HG02642 (cell line): ENCODE data around the gene COL4A1.

Experiments used
- ATAC-seq: cut with Tn5 transposase; IDR thresholded peaks from one replicate; pipeline ENCODE4 v1.9.1; 2021; ENCODE audit warnings: mild to moderate bottlenecking; ENCODE audit not compliant: unreplicated experiment, poor library complexity

The COL4A1 gene

DNA sequence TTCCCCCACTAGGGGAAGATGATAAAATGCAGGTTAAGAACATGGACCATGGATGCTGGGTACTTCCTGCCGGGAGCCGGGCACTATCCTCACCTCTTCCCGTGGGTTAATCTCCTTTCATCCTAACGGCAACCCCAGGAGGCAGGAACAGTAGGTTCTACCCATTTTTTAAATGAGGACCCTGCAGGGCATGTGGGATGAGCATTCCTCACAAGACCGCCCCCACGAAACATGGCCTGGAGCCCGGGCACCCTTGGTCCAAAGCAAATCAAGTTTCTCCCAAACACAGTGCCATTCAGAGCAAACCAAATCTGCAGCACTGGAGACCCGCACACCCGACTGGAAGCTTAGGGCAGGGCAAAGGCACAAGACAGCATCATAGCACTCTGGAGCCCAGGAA lies 35.5 kb upstream of the COL4A1 start:
- no peak for ATAC-seq

DNA sequence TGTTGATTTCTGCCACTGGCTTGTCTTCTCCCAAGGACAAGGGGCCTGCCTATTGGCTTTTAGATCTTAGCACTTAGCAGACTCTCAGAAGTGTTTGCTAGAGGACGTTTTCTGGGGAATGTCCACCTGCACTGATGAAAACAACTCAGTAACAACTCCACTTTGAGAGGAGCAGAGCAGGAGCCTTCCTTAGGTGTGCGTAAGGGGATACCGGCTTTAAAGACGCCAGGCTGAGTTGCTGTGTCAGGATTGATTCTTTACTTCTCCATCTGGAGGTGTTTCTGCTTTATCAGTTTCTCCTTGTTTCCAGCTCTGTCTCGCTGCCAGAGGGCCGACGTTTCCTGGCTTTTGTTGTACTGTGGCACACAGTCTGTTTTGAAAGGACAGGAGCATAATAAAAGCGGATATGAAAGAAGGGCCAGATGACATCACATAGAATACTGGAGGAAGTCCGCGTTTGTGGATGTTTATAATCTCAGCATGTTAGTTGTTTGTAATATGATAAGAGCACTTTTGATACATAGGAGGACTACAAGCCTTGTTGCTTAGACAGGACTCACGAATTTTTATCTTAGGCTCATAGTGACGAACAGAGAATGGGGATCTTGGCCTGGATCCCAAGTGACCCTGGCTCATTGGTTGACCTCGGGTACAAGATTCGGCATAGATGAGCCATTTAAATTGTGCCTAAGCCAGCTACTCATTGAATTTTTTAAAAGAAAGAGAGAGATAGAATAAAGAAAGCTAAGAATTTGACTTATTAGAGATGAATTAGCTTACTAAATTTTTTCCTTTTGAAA lies 34.7 kb upstream of the COL4A1 start:
- ATAC-seq: no peak

DNA sequence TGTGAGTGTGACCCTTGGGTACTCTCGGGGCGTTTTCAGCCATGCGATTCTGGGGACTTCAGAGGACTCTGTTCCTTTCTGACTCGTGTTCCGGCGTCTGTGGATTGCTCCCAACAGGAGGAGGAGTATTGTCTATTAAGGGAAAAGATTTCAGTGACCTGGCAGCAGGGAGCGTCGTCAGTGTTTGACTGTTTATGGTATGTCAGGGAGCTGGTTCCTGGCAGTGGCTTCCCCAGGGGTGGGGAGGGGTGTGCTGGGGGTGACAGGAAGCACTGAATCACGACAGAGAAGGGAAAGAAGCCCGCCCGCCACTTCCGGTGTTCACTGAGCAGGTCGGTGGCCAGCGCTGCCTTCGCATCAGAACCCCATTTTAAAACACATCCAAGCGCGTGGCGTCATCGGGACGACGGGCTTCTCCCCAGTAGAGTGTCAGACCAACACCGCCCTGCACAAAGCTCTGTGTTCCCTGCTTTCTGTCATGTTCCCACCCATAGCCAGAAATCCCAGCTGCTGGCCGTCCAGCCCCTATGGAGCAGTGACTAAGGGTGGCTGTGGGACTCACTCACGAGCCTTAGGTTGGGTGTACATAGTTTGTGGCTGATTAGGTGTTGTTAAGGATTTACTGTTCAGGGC lies 34.0 kb upstream of the COL4A1 start:
- peak; percentile 64 for ATAC-seq

DNA sequence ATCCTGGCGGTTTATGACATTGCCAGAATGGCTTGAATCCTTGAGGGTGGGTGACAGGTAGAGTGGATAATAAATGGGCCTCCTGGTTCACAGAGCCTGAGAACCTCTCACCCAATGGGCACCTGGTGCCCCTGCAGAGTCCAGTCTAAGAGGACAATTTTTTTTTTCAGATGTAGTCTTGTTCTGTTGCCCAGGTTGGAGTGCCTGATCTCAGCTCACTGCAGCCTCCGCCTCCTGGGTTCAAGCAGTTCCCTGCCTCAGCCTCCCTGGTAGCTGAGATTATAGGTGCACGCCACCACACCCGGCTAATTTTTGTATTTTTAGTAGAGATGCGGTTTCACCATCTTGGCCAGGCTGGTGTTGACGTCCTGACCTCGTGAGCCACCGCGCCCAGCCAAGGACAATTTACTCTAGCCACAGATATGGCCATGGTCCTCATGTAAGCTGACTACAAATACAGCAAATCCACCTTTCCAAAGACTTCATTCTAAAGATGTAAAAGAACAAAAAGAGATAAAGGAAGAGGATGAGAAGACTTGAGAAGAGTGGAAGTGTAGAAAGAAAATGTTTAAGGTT lies 33.1 kb upstream of the COL4A1 start:
- no peak for ATAC-seq

DNA sequence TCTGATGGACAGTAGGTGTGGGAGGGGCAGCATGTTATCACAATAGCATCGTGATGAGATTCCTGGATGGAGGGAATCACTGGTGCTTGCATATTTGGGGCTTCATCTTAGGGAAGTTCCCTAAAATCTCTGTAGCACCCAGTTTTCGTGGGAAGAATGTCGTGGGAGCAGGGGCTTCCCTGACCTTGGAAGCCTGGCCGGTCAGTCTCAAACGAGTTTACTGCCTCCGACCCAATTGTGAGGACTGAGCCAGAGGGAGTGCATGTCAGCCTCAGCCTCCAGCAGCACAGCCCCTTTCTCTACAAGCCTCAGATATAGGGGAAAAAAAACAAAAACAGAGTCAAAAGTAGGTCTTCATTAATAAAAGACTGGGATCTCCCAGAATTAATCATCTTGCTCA lies 32.3 kb upstream of the COL4A1 start:
- no peak for ATAC-seq

DNA sequence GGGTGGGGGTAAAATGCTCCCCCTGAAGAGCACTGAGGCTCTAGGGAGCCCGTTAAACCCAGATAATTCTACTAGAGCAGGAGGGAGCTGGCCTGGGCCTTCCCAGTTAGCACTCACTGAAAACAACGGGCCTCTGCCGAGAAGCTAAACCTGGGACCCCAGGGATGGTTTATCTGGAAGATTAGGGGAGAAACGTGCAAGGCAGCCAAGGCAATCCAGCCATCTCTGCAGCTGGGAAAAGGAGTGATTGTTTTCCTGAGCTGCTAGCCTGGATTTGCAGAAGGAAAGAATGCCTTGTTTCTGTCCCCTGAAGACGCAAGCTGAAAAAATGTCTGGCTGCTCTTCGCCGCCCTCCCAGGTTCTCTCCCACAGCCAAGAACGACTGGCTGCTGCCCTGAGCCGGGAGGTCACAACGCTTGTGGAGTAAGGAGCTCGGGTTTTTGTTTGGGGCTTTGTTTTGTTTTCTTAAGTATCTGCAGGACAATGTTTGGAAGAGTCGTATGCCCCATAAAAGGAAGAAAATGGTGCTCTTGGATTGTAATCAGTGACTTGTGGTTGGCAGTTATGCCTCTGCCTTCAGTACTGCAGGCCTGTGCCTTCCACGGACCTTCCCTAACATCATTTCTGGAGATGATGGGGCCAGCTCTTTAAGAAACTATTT lies 31.6 kb upstream of the COL4A1 start:
- ATAC-seq: no peak

DNA sequence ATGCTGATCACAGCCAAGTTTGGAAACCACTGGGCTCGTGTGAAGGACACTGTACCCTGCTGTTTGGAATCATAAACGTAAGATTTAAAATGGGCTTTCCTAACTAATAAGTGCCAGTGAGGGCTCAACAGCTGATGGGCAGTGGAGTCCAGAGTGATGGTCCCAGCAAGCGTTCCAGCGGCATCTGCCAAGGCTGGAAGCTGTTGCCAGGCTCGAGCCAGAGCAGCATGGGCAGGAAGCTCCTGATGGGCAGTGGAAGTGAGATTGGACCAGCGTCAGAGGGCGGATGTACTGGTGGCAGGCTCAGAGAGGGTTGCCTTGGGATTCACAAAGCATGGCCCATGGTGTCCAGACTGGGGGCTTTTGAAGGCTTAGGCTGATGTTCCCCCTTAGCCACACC lies 30.3 kb upstream of the COL4A1 start:
- no peak for ATAC-seq

DNA sequence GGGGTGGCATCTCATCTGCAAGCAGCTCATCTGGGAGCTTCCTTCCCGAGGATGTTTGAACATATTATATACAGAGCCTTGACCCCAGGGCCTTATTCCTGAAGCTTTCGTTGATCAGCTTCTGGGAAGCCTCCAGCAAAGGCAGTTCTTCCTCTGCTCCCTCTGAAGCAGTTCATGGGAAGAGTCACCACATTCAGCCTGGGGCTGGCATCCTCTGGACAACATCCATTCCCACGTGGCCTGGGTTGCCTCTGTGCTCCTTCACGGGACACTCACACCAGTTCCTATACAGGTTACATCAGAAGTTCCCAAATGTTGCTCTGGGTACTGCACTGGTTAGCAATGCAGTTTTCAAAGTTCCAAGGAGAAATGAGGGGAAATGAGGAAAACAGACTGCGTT lies 29.7 kb upstream of the COL4A1 start:
- ATAC-seq: no peak

DNA sequence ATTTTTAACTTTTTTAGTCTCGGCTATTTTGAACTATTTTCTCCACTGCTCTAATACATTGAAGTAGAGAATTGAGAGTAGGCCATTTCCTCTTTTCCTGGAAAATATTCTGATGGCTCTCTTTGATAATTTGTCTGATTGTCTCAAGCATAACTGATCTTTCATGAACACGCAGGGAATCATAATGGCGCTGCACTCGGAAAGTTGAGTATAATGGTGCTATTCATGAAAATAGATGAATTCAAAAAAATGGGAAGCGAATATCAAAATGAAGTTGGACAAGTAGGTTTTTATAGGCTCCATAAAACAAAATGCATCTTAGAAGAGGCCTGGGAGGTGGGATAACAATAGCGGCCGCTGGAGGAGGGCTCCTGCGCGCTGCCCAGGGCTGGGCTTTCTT lies 29.2 kb upstream of the COL4A1 start:
- ATAC-seq: no peak

DNA sequence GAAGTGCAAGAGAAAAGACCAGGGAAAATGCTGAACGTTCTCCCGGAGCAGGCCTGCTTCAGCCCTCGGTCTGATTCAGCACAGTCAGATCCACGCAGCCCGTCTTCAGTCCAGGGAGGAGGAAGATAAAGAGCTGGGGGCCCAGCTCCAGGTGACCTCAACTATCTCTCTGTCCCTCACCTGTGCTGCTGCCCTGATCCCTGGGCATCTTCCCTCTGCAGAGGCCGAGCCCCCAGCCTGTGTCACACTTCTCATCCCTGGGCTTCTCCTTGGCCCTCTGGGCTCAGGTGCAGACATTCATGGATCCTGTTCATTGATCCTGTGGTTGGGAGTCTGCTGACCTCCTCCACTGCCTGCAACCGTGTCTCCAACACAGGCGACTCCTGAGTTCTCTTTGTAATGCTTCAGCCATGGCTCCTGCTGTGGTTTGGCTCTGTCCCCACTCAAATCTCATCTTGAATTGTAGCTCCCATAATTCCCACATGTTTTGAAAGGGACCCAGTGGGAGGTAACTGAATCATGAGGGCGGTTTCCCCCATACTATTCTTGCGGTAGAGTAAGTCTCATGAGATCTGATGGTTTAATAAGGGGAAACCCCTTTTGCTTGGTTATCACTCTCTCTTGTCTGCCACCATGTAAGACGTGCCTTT lies 28.0 kb upstream of the COL4A1 start:
- ATAC-seq: no peak

DNA sequence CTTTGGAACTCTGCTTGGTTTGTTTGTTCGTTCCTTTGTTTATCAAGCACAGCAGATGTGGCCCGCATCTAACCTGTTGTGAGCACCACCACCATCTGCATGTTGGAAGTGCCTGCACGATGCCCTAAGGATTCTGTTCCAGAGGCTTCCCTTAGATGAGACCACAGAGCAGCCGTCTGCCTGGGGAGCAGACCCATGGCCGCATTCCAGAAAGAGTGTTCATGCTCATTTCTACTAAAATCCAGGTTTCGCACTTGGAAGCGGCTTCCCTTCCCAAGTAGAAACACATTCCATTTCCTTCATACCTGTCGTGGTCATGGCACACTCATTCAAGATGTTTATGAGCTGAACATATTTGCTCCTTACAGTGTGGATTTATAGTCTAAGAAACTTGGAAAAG lies 27.3 kb upstream of the COL4A1 start:
- no peak for ATAC-seq

DNA sequence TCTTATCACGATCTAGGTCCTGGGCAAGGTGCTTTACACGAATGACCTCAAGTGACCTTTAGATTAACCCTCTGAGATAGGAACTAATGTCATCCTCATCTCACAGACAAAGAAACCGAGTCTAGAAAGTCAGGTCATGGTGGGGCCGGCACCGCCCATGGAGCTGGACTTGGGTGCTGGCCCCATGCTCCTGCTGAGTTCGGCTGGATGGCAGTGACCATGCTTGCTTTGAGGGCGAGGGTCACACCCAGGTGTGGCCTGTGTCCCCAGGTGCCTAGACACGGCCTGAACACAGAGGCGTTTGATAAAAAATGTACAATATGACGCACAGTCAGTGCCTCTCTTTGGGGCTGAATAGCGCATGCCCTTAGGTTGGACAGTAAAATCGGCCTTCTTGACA lies 26.9 kb upstream of the COL4A1 start:
- ATAC-seq: no peak

DNA sequence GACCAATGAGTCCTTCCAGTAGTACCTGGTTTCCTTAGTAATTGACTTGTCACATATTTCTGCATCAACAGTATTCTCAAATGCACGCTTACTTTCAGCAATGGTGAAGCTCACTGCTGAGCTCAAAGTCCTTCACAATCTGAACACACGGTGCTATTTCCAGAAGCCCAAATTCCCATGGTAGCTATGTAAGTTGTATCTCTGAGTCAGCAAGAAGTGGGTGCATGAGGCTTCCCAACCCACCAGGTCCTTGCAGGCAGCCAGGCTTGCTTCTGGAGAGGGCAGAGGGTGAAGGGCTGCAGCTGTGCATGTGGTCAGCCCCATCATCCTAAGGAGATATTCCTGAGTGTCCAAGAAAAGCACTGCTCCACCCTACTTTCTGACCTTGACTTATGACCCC lies 25.8 kb upstream of the COL4A1 start:
- no peak for ATAC-seq

DNA sequence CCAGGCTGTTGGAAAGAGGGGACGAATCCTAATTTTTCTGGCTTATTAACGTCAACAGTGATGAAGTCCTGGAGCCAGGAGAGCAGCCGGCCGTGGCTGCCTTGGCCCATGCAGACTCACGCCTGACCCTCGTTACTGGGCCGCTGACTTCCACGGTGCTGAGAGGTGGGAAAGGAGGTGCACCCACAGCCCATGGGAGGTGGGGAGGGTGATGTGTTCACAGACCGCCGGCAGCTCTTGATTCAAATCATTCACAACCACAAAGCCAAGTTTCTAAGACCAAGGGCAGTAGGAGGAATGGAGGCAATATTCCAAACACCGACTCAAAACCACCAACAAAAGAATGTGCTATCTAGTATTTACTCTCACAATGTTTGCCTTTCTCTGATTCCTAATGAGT lies 24.4 kb upstream of the COL4A1 start:
- ATAC-seq: no peak

DNA sequence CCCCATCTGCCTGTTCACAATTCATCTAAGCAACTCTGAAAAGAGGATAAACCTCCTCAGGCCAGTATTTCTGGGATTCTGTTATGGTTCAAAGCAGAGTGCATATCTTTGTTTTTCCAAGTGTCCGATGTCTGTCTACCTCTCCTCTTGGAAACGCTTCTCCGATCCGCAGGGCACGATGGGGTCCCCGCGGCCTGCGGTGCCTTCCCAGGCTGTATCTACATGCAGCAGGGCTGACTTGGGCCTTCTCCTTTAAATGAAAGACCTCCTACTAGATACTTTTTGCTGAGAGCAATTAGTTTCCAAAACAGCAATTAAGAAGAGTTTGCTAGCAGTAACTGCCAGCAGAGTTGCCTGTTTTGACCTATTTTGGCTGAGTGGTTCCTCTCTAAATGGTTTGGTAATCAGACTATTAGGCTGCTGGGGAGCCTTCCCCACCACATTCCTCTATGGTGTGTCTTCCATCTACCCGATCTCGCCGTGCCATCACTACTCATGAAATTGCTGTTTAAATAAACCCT lies 23.6 kb upstream of the COL4A1 start:
- no peak for ATAC-seq

DNA sequence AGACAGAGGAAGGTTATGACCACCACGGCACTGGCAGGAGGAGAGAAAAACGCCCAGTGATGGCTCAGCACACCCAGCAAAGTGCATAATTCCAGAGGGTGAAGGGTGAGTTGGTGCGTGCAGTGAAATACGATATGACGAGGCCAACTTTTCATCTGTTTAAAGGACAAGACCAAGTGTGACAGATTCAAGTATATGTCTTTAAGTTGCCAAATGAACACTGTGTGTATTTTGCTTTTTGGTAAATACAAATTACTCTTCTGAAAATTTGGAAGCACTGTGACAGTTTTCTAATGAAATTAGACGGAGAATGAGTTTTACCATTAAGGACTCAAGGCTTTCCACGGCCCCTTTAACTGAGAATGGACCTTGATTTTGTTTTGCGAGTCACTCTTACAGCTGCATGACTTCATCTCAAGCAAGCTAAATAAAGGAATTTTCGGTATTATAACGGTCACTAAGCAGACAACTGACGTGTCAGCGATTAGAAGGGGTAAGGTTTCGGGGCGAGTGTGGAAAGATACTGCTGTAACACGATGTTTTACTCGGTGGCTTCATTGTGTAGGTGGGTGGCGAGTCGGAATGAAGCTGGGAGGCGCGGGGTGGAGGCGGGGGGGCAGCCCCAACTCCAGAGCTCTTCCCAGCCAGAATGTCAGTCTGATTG lies 23.0 kb upstream of the COL4A1 start:
- no peak for ATAC-seq

DNA sequence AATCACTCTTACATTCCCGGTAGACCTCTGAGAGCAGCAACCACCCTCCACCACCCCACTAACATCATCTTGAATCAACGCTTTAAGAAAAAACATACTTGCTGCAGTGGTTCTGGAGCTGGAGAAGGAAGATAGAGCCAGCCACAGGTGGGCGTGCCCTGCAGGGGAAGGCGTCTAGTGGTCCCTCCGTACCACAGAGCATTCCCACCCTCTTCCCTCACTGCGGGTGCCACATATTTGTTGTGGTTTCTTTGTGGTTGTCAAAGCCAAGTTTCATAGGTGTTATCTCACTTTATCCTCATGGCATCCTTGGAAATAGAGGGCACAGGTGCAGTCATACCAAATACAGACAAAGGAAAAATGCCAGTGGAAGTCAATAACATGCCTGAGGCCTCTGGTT lies 22.3 kb upstream of the COL4A1 start:
- no peak for ATAC-seq

DNA sequence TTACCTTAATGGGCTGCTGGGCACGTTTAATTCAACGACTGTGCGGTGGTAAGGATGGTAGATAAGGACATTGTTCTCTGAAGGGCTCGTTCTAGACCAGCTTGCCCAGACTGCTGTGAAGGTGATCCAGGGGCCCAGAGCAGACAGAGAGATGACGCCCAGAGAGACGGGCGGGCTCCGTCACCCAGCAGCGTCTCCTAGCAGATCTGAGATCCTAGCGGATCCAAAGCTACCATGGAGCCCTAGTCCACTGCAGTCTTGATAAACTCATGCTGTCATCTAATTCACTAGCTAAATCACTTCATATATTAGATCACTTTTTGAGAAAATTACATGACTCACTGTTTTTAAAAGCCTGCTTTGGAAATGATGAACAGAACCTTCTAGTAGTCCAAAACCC lies 21.6 kb upstream of the COL4A1 start:
- no peak for ATAC-seq

DNA sequence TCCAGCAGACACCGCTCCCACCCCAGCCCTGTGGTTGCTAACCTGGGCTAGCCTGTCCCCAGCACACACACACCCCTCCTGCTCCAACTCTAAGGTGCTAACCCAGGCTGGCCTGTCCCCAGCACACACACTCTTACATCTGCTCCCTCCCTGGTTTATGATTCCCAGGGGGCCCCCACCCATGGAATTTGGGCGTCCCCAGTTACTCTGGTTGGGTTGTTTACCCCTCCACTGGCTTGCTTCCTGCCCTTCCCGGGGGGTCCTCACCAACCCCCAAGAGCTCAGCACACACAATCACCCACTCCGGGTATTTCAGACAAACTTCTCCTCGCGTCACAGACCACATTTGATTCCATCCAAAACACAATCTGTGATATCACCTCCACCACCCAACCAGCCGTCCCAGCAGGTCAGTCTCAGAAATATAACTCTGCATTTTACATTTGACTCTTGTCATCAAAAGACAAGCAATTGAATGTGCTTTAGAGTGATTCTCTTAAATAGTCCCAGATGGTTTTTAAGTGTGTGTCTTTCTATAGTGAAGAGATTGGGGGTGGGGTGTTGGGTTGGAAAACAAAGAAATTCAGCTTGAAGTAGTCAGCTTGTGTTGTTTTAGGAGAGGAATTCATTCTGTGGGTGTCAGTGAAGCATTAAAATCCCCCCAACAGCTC lies 20.2 kb upstream of the COL4A1 start:
- ATAC-seq: no peak
